OCI-M2 (cell line): ENCODE results near the gene ZNF318.
"Not testable (repeated sequence)": the region's sequence is repeated elsewhere in the genome, so short reads cannot be mapped to it uniquely, and the experiment has no call there.

Source experiments
- DNase-seq: peaks from one replicate; lab custom pipeline; 2025; ENCODE audit not compliant: unreplicated experiment; lab: John Stamatoyannopoulos, UW

Gene ZNF318

DNA sequence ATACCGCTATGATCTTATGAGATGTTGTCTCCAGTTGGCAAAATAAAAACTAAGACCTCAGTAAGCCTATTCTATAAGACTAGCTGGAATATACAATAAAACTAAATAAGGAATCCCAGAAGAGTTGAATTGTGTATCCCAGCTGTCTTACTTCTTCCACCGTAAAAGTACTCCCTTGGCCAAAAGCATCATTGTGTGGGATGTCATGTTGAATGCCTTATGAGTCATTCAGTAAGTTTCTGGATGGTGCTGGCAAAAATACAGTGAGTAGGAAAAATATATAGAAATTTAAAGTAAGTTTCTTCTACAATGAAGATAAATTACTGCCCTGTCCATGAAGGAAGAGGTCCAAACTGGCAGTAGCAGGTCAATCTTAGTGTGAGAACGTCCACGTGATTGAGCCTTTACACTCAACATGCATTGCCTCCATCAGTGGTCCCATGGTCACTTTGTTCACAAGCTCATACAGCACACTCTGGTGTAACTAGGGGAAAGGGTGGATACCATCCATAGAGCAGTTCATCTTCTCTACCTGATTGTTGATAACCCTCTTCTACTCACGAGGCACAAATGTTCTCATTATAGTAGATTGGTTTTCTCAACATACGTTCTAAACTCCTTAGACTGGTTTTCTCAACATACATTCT is 13.7 kb upstream of the ZNF318 start:
- DNase-seq, result no peak

DNA sequence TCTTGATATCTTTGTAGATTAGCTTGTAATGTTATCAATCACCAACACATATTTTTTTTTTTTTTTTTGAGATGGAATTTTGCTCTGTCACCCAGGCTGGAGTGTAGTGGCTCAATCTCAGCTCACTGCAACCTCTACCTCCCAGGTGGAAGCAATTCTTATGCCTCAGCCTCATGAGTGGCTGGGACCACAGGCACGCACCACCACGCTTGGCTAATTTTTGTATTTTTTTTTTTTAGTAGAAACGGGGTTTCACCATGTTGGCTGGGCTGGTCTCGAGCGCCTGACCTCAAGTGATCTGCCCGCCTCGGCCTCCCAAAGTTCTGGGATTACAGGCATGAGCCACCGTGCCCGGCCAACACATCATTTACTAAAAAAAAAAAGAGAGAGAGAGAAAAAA is 11.4 kb upstream of the ZNF318 start:
- DNase-seq, result not testable (repeated sequence)

DNA sequence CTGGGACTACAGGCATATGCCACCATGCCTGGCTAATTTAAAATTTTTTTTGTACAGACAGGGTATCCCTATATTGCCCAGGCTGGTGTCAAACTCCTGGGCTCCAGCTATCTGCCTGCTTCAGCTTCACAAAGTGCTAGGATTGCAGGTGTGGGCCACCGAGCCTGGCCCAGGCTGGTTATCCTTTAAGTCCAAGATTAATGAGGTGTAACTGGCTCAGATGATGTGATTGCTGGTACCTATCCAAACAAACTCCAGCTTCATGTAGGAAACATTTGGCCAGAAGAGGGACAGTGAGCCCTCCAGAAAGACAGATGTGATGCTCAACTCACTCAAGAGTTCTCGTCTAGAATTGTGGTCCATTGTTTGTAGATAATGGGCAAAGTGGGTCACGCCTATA is 9.2 kb upstream of the ZNF318 start:
- DNase-seq, result no peak

DNA sequence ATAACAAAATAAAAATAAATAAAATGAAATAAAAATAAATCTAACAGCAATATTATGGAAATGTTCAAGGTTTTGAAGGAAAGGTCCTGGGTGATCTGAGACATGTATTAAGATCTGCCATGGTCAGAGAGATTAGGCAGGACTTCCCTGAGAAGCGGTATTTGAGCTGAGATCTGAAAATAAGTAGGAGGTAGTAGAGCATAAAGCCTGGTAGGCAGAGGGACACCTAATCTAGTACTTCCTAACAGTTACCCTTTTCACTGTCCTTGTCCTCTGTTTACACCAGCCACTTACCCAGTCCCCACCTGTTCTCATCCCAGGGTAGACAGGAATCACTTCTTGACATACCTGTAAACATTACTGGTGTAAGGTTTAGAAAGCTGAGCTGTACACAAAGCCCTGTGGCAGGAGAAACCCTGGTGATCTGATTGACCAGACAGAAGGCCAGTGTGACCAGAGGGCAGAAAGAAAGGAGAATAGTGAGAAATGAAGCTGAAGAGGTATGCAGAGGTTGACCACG is 8.3 kb upstream of the ZNF318 start:
- no peak for DNase-seq

DNA sequence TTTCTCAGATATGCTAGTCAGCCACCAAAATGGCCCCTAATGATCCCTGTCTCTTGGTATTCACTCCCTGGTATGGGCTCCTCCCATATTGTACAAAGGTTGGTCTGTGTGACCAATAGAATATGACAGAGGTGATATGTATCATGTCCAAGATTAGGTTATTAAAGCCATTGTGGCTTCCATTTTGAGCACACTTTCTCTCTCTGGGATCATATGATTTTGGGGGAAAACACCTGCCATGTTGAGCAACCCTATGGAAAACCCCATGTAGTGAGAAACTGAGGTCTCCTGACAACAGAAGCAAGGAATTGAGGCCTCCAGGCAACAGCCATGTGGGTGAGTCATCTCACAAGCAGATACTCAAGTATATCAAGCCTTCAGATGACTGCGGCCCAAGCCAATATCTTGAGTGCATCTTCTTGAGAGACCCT is 7.1 kb upstream of the ZNF318 start:
- no peak for DNase-seq

GRCh38 chr6:43375693-43376092 is 6.2 kb upstream of the ZNF318 start:
- DNase-seq, result no peak

GRCh38 chr6:43373252-43373875 is 3.9 kb upstream of the ZNF318 start:
- DNase-seq, result no peak

DNA sequence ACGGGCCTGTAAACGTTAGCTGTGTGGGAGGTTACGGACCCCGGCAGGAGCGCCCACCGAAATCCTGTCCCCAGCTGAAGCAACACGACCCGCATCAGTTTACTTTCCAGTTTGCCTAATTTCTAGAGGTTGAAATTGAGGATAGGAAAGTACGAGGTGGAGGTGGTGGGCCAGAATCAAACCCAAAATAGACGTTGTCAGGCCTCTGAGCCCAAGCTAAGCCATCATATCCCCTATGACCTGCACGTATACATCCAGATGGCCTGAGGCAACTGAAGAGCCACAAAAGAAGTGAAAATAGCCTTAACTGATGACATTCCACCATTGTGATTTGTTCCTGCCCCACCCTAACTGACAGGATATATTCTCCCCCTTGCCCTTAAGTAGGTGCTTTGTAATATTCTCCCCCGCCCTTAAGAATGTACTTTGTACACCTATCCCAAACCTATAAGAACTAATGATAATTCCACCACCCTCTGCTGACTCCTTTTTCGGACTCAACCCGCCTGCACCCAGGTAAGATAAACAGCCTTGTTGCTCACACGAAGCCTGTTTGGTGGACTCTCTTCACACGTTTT is 645 bp upstream of the ZNF318 start:
- DNase-seq, result not testable (repeated sequence)

- DNase-seq, result no peak
Measured at GRCh38 chr6:43368259-43369160, 937 bp downstream of the ZNF318 start.

DNA sequence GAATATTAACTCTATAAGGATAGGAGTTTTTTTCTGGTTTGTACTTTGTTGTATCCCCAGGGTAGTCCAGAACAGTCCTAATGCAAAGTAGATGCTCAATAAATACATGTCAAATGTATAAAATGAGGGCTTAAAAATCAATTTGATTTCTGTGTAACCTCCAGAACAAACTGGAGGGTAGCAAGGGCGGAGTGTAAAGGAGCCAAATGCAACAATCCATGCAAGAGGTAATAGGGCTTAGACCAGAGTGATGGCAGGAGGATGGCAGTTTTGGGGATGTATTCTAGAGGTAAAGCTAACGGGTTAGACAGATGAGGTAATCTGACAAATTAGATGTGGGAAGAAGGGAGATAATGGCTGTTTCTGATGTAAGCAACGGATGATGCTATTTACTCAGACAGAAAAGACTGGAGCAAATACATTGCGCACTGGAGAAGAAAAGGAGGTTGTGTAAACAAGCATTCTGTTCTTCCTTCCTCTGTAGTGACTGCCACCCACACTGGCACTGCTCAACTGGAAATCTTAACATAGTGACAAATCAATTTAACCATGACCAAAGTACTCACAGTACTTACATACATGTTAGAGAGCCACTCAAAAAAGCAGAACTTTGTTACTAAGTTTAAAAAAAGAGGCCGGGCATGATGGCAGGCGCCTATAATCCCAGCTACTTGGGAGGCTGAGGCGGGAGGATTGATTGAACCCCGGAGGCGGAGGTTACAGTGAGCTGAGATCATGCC is 2.0 kb downstream of the ZNF318 start:
- no peak for DNase-seq

GRCh38 chr6:43361269-43361668 is 8.2 kb downstream of the ZNF318 start:
- DNase-seq, result no peak

- DNase-seq, result no peak
Measured at GRCh38 chr6:43359831-43360230, 9.6 kb downstream of the ZNF318 start.

DNA sequence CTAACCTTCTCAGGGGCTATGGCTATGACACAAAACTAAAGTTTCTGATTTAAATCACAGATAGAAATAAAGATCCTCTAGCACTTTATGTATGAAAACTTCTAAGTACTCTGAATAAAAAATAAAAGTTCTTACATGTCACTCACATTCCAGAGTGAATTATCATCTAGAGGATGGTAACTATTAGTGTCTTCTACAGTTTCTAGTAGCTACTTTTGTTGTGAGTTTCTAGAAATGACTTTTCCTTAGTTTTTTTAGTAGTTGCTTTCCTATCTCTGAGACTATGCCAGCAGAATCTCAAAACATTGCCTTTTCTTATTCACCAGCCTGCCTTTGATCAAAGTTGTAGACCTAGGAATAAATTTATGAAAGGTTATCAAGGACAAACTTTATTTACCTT is 10.1 kb downstream of the ZNF318 start:
- no peak for DNase-seq

DNA sequence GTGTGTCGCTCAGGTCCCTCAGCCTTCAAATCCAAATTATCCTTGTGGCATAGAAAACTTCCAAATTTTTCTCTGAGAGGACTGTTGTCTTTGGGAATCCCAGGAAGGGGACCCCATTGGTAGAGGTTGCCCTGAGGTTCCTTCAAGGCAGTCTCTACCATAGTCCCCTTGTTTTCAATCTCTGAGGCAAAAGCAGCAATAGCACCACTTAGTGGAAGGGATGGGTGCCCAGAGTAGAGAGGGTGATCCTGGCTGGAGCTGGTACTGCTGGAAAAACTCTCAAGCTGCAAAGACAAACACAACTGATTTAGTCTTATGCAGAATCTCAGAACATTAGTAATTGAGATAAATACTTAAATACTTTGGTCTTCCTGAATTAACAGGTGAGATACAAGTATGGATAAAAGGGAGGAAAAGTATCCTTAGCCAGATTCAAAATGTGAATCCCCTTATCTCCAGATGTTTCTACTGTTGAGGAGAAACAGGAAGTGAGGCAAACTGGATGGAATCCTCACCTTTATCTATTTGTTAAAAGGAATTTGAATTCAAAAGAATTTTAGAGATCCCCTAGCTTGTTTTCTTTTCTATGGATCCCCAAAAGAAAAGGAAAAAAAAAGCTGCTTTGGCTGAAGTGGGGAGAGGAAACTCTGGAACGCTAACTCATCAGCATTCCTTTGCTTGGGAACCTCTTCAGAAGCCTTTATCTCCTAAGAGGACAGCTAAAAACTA is 13.4 kb downstream of the ZNF318 start:
- DNase-seq, result no peak

DNA sequence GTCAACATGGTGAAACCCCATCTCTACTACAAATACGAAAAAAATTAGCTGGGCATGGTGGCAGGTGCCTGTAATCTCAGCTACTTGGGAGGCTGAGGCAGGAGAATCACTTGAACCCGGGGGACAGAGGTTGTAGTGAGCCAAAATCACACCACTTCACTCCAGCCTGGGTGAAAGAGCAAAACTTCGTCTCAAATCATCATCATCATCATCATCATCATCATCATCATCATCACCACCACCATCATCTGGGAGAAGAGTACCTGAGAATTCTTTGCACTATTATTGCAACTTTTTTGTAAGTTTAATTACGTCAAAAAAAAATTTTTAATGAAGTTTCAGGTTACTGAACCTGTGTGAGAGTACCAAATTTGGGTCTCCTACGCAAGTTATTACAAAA is 17.5 kb downstream of the ZNF318 start:
- DNase-seq, result not testable (repeated sequence)

DNA sequence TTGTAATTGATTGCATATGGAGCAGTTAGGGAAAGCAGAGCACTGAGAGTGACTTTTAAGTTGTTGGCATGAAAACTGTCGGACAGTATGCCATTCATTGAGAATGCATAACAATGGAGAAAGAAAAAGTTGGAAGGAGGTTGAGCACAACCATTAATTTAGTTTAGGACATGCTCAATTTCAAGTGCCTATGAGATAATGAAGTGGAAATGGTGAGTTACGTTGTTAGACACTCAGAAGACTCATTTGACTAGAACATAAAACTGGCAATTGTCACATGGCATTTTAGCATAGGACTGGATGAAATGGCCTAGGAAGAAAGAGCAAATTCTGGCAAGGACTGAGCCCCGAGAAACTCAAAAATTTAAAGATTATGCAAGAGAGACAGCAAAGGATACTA is 22.0 kb downstream of the ZNF318 start:
- no peak for DNase-seq

GRCh38 chr6:43347021-43347420 is 22.4 kb downstream of the ZNF318 start:
- no peak for DNase-seq

GRCh38 chr6:43346243-43346642 is 23.2 kb downstream of the ZNF318 start:
- not testable (repeated sequence) for DNase-seq

- no peak for DNase-seq
Measured at GRCh38 chr6:43339168-43339567, 30.3 kb downstream of the ZNF318 start.

DNA sequence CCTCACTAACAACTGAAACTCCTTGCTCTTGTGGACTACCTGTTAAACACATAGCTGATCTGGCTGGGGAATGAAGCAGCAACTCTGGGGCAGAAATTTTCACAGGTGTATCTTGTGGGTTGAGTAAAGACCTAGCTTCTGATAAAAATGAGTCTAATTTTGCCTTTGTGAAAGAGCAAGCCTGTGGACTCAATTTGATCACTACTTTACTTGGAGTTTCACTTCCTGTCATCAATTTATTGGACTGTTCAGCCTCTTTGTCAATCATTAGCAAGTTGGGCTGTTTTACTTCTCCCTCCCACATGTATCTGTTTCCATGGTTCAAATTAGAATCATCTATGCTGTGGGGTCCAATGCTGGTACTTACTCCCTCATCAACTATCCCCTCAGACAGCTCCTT is 31.2 kb downstream of the ZNF318 start:
- DNase-seq, result no peak
